Measurements from ENCODE around the gene CEP131.
"Not testable (repeated sequence)": the region's sequence is repeated elsewhere in the genome, so short reads cannot be mapped to it uniquely, and the experiment has no call there.

The CEP131 gene

GRCh38 chr17:81148571-81148970, 74.2 kb downstream of the CEP131 start:
- H3K27me3 ChIP-seq (replicated peaks; ENCODE audit: control insufficient read depth, insufficient read depth, low read length), result no peaks in the 10 kb centered on the region; the same call in 1 of the 2 replicates
- no peak overlapping the region for H3K4me3 ChIP-seq (replicated peaks; ENCODE audit: low read depth, low read length)
- H3K36me3 ChIP-seq (ENCODE audit: control insufficient read depth, insufficient read depth, low read length), result no peaks in the 10 kb centered on the region
- TF ChIP-seq CTCF (IDR thresholded peaks at IDR 0.05; ENCODE audit: insufficient read depth, low read length, poor library complexity, severe bottlenecking), result no peak
- DNase-seq (ENCODE audit: extremely low read depth, insufficient read length), result no peak

GRCh38 chr17:81147701-81148100, 75.1 kb downstream of the CEP131 start:
- TF ChIP-seq CTCF (IDR thresholded peaks at IDR 0.05; ENCODE audit: insufficient read depth, low read length, poor library complexity, severe bottlenecking), result no peak
- H3K36me3 ChIP-seq (ENCODE audit: control insufficient read depth, insufficient read depth, low read length), result no peaks in the 10 kb centered on the region
- no peak overlapping the region for H3K4me3 ChIP-seq (replicated peaks; ENCODE audit: low read depth, low read length)
- DNase-seq (ENCODE audit: extremely low read depth, insufficient read length), result no peak
- no peaks in the 10 kb centered on the region; the same call in 1 of the 2 replicates for H3K27me3 ChIP-seq (replicated peaks; ENCODE audit: control insufficient read depth, insufficient read depth, low read length)

GRCh38 chr17:81146208-81146607, 76.6 kb downstream of the CEP131 start:
- not testable (repeated sequence) for H3K36me3 ChIP-seq (ENCODE audit: control insufficient read depth, insufficient read depth, low read length); H3K4me3 ChIP-seq (replicated peaks; ENCODE audit: low read depth, low read length); H3K27me3 ChIP-seq (replicated peaks; ENCODE audit: control insufficient read depth, insufficient read depth, low read length); DNase-seq (ENCODE audit: extremely low read depth, insufficient read length)

- no peak for TF ChIP-seq CTCF (IDR thresholded peaks at IDR 0.05; ENCODE audit: insufficient read depth, low read length, poor library complexity, severe bottlenecking)
- DNase-seq (ENCODE audit: extremely low read depth, insufficient read length), result no peak
Measured at GRCh38 chr17:81144423-81144781, 78.4 kb downstream of the CEP131 start.

GRCh38 chr17:81143717-81144422, 78.9 kb downstream of the CEP131 start:
- Histone ChIP-seq H3K4me3 (replicated peaks; ENCODE audit: low read depth, low read length) (no peak overlapping the region), H3K36me3 (ENCODE audit: control insufficient read depth, insufficient read depth, low read length) (no peaks in the 10 kb centered on the region), H3K27me3 (replicated peaks; ENCODE audit: control insufficient read depth, insufficient read depth, low read length) (no peaks in the 10 kb centered on the region; the same call in 1 of the 2 replicates)
- DNase-seq (ENCODE audit: extremely low read depth, insufficient read length), result no peak
- TF ChIP-seq CTCF (IDR thresholded peaks at IDR 0.05; ENCODE audit: insufficient read depth, low read length, poor library complexity, severe bottlenecking), result no peak

More at GRCh38 chr17:81144423-81144781, 78.4 kb downstream of the CEP131 start:
- H3K36me3 ChIP-seq (ENCODE audit: control insufficient read depth, insufficient read depth, low read length), result no peaks in the 10 kb centered on the region
- H3K27me3 ChIP-seq (replicated peaks; ENCODE audit: control insufficient read depth, insufficient read depth, low read length), result no peaks in the 10 kb centered on the region; the same call in 1 of the 2 replicates
- H3K4me3 ChIP-seq (replicated peaks; ENCODE audit: low read depth, low read length), result no peak overlapping the region

GRCh38 chr17:81143200-81143527, 79.6 kb downstream of the CEP131 start:
- no peaks in the 10 kb centered on the region; the same call in 1 of the 2 replicates for H3K27me3 ChIP-seq (replicated peaks; ENCODE audit: control insufficient read depth, insufficient read depth, low read length)
- no peak overlapping the region for H3K4me3 ChIP-seq (replicated peaks; ENCODE audit: low read depth, low read length)
- DNase-seq (ENCODE audit: extremely low read depth, insufficient read length), result no peak
- no peaks in the 10 kb centered on the region for H3K36me3 ChIP-seq (ENCODE audit: control insufficient read depth, insufficient read depth, low read length)
- TF ChIP-seq CTCF (IDR thresholded peaks at IDR 0.05; ENCODE audit: insufficient read depth, low read length, poor library complexity, severe bottlenecking), result no peak

All from GM06990 (cell line).